Pancreas (tissue), 10 donors: ENCODE data around the gene TTBK2. TPM values are rescaled to one million over a fixed set of nuclear protein-coding genes. Genes with fewer than 3 reads are reported as not detected.
"Not testable (repeated sequence)": the region's sequence is repeated elsewhere in the genome, so short reads cannot be mapped to it uniquely, and the experiment has no call there.

Experiments
- ATAC-seq, 4 donors: fragments of 200-7000 bp; cut with Tn5 transposase; one replicate each; pipeline versions ENCODE4 v1.8.0 to v1.9.1; 2020; ENCODE audit warnings: mild to moderate bottlenecking in 4 of 4, moderate library complexity in 4 of 4
- DNase-seq, 6 donors: peaks; one replicate each; pipeline ENCODE4 v3.0.0-alpha.2; 2020
- FAIRE-seq: peaks from 2 replicates; lab custom pipeline; 2012; peaks lifted over from hg19 to GRCh38; lab: Jason Lieb, UNC
- H3K27ac ChIP-seq, 4 donors: fragments of 200-600 bp; sonication (generic); 1 replicate in 3 of 4; 2 replicates in 1 of 4; pipeline versions ENCODE4 v1.5.0 to v1.8.0; 2020
- H3K27me3 ChIP-seq, 4 donors: fragments of 200-600 bp; one replicate each; pipeline ENCODE4 v1.8.0; 2021
- H3K36me3 ChIP-seq, 3 donors: fragments of 200-600 bp; sonication (generic) in 1 of 3; one replicate each; pipeline versions ENCODE4 v1.5.0 to v1.8.0; 2020 to 2021
- H3K4me1 ChIP-seq, 3 donors: fragments of 200-600 bp; one replicate each; pipeline ENCODE4 v1.8.0; 2021
- H3K4me3 ChIP-seq, 4 donors: fragments of 200-600 bp; sonication (generic) in 2 of 4; one replicate each; pipeline versions ENCODE4 v1.5.0 to v1.8.0; 2020 to 2021
- H3K9me3 ChIP-seq, 4 donors: fragments of 200-600 bp; one replicate each; pipeline ENCODE4 v1.8.0; 2021
- WGBS, 2 donors: extraction: QIAGEN DNeasy Blood & Tissue Kit; methylation state at CpG; one replicate each; pipeline ENCODE4 v1.1.7; 2013; 5-methylcytosine and 5-hydroxymethylcytosine counted together
- intact Hi-C, 3 donors: fragments of 100-400 bp; cut with DNase I; formaldehyde crosslinking; loops; one replicate each; pipeline versions ENCODE4 v1.11.1 to v1.14.2; 2022
- polyA plus RNA-seq, 2 donors: library from polyadenylated mRNA; stranded (reverse); fragments of 200-250 nt; gene quantifications; one replicate each; pipeline ENCODE4 v1.2.3, GENCODE V29; 2013
- total RNA-seq, 6 donors: library from RNA; stranded (reverse); fragmentation: NEBNext Ultra II Directional in 4 of 6; extraction: Animal tissue kit (Norgen Biotek cat#: 25700) in 4 of 6; gene quantifications; one replicate each; pipeline versions ENCODE4 v1.2.1 to v1.2.4, GENCODE V29; 2021 to 2023
- TF ChIP-seq, protein P1 (sequence below), 4 donors: fragments of 200-600 bp; sonication (generic) in 3 of 4; IDR thresholded peaks; one replicate each; pipeline versions ENCODE4 v1.5.0 to v1.8.0; 2021; ENCODE audit warnings: antibody characterized with exemption in 4 of 4
- donor health status: healthy with polysubstance abuse.
- donor health status: DM: no; HTN: no; CAD: no; lungs with moderate emphysema.
- donor health status: DM: no; HTN: no; CAD: no.
- donor health status: control.
- donor health status: control.
- donor health status: Bipolar disorder and iron deficiency.
- donor health status: DM: yes; HTN: yes; CAD: no.
- donor health status: DM: no; HTN: no; CAD: no.
- donor health status: DM: no; HTN: no; CAD: no.
- donor health status: DM: yes; HTN: yes; CAD: no.

The TTBK2 gene
- total RNA-seq (1 to 10 TPM; 3.4 to 8.5 (median 5.1) TPM), polyA plus RNA-seq (1 to 10 TPM; 1.7 to 2.4 TPM)

DNA sequence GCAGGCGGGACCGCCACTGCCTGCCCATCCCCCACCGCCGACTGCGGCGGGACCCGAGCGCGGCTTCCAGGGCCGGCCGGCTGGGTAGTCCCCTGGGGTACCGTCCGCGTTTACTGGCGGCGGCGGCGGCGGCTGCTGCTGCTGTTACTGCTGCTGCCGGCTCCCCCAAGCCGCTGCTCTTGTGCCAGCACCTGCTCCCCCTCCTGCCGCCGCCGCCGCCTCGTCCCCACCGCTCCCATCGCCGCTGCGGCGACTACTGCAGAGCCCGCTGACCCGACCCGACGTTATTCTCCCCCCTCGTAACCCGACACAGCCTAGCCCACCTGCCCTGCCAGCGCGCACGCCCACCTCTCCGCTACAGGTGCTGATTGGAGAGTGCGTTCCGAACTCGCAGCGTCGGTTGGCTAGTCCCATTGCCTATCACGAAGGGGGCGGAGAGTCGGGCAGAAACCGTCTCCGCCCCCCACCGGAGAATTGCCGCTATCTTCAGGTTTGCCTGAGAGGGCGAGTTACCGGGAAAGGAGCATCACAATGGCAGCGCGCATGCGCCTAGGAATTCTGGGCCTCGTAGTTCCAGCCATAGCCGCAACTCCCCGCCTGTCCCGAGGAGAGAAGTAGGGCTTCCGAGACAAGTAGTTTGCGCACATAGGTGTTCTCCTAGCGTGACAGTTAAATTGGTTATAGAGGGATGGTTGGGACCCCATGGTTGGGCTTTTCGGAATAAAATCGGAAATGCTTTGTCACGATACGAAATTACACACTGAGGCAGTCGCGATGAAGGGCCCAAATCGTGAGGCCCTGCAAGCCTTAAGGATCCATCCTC is at the start of gene TTBK2:
Gene TTBK2 (minus strand): TSS at position 260 of the 823 bp plus-strand sequence. CDS start 42,161 bp downstream, outside the sequence.
- FAIRE-seq (peak; percentile 85), DNase-seq (peak; percentile 97 to 99 (median 98)), ATAC-seq (peak; percentile 97 to 99 (median 98))
- intact Hi-C loops: loop anchor here in 1 of 3 donors (10.0 kb wide), 1 partner anchor 206 kb away; no protein-coding TSS in a partner anchor
- no peaks in the 10 kb centered on the region for H3K9me3 ChIP-seq
- WGBS, 2 donors: 0% methylated on average over 55 to 72 of the region's 72 CpGs
- TF ChIP-seq, protein P1, sequence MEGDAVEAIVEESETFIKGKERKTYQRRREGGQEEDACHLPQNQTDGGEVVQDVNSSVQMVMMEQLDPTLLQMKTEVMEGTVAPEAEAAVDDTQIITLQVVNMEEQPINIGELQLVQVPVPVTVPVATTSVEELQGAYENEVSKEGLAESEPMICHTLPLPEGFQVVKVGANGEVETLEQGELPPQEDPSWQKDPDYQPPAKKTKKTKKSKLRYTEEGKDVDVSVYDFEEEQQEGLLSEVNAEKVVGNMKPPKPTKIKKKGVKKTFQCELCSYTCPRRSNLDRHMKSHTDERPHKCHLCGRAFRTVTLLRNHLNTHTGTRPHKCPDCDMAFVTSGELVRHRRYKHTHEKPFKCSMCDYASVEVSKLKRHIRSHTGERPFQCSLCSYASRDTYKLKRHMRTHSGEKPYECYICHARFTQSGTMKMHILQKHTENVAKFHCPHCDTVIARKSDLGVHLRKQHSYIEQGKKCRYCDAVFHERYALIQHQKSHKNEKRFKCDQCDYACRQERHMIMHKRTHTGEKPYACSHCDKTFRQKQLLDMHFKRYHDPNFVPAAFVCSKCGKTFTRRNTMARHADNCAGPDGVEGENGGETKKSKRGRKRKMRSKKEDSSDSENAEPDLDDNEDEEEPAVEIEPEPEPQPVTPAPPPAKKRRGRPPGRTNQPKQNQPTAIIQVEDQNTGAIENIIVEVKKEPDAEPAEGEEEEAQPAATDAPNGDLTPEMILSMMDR (IDR thresholded peaks at IDR 0.05): peak in 2 of 4 donors; percentile 11 to 13
- H3K27ac ChIP-seq: peak within 1 kb of the TSS; percentile 73 to 87 (median 77)
- peak within 1 kb of the TSS; percentile 65 to 97 (median 96) for H3K4me3 ChIP-seq
- H3K4me1 ChIP-seq: peaks cover 0 to 6% (median 3%) of the 10 kb centered on the region in 3 donors
- no peaks in the 10 kb centered on the region for H3K27me3 ChIP-seq
- no peaks in the 10 kb centered on the region for H3K36me3 ChIP-seq

DNA sequence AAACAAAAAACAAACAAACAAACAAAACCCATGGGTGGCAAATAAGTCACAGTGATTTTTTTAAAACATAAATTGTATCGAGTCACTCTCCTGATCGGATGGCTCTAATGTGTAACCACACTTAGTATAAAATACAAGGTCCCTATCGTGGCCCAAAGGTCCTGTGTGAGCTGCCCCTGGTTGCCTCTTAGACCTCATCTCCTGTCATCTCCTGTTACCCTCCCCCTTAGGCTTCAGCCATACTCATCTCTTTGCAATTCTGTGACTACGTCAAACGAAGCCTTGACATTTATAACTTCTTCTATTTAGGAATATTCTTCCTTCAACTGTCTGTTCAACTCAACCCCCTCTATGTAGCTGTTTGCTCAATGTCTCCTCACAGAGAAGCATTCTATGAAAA is 43.9 kb upstream of the TTBK2 start:
- Histone ChIP-seq H3K27ac (no peak overlapping the region), H3K4me3 (no peak overlapping the region), H3K27me3 (no peaks in the 10 kb centered on the region), H3K36me3 (peaks cover 0 to 27% (median 6%) of the 10 kb centered on the region in 3 donors), H3K4me1 (no peaks in the 10 kb centered on the region), H3K9me3 (no peaks in the 10 kb centered on the region)
- WGBS, 2 donors: 91 to 96% methylated on average over 5 of the region's 5 CpGs
- intact Hi-C loops: no loop called here
- TF ChIP-seq, protein P1 (IDR thresholded peaks at IDR 0.05): no peak
- FAIRE-seq: no peak
- DNase-seq: no peak
- ATAC-seq: no peak

DNA sequence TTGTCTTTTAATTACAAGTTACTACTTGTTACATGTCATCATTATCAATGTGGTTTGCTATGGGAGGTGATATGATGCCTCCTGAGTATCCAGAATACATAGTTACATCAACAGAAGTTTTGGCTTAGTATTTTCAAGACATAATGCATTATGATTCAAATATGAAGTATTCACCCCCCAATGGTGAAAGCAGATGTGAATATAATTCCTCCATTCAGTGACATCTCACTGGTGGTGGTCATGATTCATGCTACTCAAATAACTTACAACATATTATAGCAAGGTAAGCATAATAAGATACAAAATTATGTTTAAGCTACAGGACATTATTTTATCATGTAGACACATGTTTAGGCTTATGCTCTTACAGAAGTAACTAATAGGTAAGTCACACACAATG is 34.9 kb upstream of the TTBK2 start:
- Histone ChIP-seq H3K9me3 (no peaks in the 10 kb centered on the region), H3K27me3 (no peaks in the 10 kb centered on the region), H3K4me1 (no peaks in the 10 kb centered on the region), H3K4me3 (no peak overlapping the region), H3K27ac (no peak overlapping the region), H3K36me3 (peaks cover 0 to 60% (median 0%) of the 10 kb centered on the region in 3 donors)
- FAIRE-seq (no peak), ATAC-seq (no peak), DNase-seq (no peak)
- TF ChIP-seq, protein P1 (IDR thresholded peaks at IDR 0.05): no peak
- intact Hi-C loops: no loop called here

DNA sequence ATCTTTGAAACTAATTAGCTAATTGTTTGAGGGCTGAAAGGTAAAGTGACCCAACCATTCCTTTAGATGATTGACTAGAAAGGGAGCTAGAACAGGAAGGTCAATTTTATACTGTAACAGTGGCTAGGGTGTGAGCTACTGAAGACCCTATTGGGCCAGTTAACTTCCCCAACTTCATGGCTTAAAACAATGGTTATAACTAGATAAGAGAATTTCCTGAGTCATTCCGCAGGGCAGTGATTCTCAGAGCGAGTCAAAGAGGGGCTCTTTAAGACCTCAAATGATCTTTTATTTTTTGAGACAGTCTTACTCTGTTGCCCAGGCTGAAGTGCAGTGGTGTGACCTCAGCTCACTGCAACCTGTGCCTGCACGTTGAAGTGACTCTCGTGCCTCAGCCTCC is 33.7 kb upstream of the TTBK2 start:
- WGBS, 2 donors: 94 to 96% methylated on average over 4 of the region's 4 CpGs
- intact Hi-C loops: no loop called here
- FAIRE-seq: no peak
- no peak for ATAC-seq
- peaks cover 0 to 61% (median 7%) of the 10 kb centered on the region in 3 donors for H3K36me3 ChIP-seq
- no peak overlapping the region for H3K27ac ChIP-seq
- no peak for DNase-seq
- H3K9me3 ChIP-seq: no peaks in the 10 kb centered on the region
- no peak overlapping the region for H3K4me3 ChIP-seq
- no peaks in the 10 kb centered on the region for H3K4me1 ChIP-seq
- TF ChIP-seq, protein P1 (IDR thresholded peaks at IDR 0.05): no peak
- no peaks in the 10 kb centered on the region for H3K27me3 ChIP-seq

DNA sequence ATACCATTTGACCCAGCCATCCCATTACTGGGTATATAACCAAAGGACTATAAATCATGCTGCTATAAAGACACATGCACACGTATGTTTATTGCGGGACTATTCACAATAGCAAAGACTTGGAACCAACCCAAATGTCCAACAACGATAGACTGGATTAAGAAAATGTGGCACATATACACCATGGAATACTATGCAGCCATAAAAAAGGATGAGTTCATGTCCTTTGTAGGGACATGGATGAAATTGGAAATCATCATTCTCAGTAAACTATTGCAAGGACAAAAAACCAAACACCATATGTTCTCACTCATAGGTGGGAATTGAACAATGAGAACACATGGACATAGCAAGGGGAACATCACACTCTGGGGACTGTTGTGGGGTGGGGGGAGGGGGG is 28.3 kb upstream of the TTBK2 start:
- H3K9me3 ChIP-seq, ATAC-seq, H3K27ac ChIP-seq, H3K4me3 ChIP-seq, DNase-seq, H3K4me1 ChIP-seq, FAIRE-seq, intact Hi-C loops, H3K27me3 ChIP-seq: not testable (repeated sequence)
- peaks cover 2 to 57% (median 11%) of the 10 kb centered on the region in 3 donors for H3K36me3 ChIP-seq
- 90 to 96% methylated on average over 3 of the region's 3 CpGs for WGBS, 2 donors
